Neural crest cell (in vitro differentiated cells): ENCODE data around the gene SUV39H1. TPM values are rescaled to one million over a fixed set of nuclear protein-coding genes. Genes with fewer than 3 reads are reported as not detected.

Experiments
- DNase-seq: peaks from one replicate; pipeline ENCODE4 v3.0.0; 2021; ENCODE audit warnings: low read depth, mixed read lengths, low spot score
- H3K27ac Mint-ChIP-seq: one replicate; pipeline ENCODE4 v1.8.0; 2021; ENCODE audit warnings: mild to moderate bottlenecking, mixed read lengths; ENCODE audit not compliant: unreplicated experiment
- H3K27me3 Mint-ChIP-seq: 2 replicates; pipeline ENCODE4 v1.8.0; 2021; ENCODE audit warnings: low read depth, mild to moderate bottlenecking, mixed read lengths
- H3K36me3 Mint-ChIP-seq: 2 replicates; pipeline ENCODE4 v1.8.0; 2021; ENCODE audit warnings: low read depth, mild to moderate bottlenecking, mixed read lengths
- H3K4me1 Mint-ChIP-seq: 2 replicates; pipeline ENCODE4 v1.8.0; 2021; ENCODE audit warnings: mixed read lengths
- H3K4me3 Mint-ChIP-seq: one replicate; pipeline ENCODE4 v1.8.0; 2021; ENCODE audit warnings: mild to moderate bottlenecking, mixed read lengths
- H3K9me3 Mint-ChIP-seq: 2 replicates; pipeline ENCODE4 v1.8.0; 2021; ENCODE audit warnings: mixed read lengths
- total RNA-seq: library from RNA; stranded (reverse); gene quantifications from 2 replicates; pipeline ENCODE4 v1.2.1, GENCODE V29; 2021
- TF ChIP-seq, protein P1 (sequence below): fragments of 200-600 bp; sonication (generic); conservative IDR thresholded peaks from 2 replicates; pipeline ENCODE4 v1.5.0; 2021; ENCODE audit warnings: antibody characterized with exemption, mild to moderate bottlenecking

Gene SUV39H1
- total RNA-seq, 1 donor from 2014 or later = 20.8 TPM

DNA sequence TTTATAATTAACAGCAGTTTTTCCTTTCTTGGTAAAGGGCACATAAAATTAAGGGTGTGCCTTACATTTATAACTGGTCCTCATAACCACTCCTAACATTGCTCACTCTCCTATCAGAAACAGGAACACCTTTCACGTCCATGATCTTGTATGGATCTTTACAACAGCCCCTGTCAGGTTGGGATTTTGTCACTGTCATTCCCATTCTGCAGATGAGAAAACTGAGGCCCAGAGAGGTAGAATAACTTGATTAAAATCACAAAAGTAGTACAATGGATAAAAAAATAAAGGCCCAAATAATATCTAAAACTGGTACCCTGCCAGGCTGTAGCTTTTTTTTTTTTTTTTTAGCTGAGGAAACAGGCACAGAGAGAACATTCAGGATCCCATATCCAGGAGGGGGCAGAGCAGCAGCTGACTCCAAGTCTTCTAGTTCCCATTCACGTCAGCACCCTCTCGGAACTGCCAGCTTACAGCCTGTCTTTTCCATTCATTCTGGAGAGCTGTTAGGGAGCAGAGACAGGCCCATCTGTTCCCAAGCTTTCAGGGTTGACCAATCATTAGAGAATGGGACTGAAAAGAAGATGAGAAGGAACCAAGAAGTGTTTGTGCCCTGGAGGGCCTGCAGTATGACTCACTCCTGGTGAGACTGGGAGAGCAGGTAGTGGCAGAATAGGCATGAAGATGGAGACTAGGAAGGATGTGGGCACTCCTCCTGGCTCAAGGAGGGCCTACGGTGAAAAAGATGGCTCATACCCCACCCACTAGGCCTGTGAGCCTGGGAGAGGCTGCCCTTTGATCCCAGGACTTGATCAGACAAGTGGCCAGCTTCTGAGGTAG lies 7.3 kb downstream of the SUV39H1 start:
- peaks cover 15% of the 10 kb centered on the region for H3K36me3 Mint-ChIP-seq
- no peaks in the 10 kb centered on the region for H3K9me3 Mint-ChIP-seq
- no peak overlapping the region for H3K4me3 Mint-ChIP-seq
- H3K4me1 Mint-ChIP-seq = peaks cover 7% of the 10 kb centered on the region
- TF ChIP-seq, protein P1, sequence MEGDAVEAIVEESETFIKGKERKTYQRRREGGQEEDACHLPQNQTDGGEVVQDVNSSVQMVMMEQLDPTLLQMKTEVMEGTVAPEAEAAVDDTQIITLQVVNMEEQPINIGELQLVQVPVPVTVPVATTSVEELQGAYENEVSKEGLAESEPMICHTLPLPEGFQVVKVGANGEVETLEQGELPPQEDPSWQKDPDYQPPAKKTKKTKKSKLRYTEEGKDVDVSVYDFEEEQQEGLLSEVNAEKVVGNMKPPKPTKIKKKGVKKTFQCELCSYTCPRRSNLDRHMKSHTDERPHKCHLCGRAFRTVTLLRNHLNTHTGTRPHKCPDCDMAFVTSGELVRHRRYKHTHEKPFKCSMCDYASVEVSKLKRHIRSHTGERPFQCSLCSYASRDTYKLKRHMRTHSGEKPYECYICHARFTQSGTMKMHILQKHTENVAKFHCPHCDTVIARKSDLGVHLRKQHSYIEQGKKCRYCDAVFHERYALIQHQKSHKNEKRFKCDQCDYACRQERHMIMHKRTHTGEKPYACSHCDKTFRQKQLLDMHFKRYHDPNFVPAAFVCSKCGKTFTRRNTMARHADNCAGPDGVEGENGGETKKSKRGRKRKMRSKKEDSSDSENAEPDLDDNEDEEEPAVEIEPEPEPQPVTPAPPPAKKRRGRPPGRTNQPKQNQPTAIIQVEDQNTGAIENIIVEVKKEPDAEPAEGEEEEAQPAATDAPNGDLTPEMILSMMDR = no peak
- no peaks in the 10 kb centered on the region for H3K27me3 Mint-ChIP-seq
- H3K27ac Mint-ChIP-seq = no peak overlapping the region
- DNase-seq = no peak

DNA sequence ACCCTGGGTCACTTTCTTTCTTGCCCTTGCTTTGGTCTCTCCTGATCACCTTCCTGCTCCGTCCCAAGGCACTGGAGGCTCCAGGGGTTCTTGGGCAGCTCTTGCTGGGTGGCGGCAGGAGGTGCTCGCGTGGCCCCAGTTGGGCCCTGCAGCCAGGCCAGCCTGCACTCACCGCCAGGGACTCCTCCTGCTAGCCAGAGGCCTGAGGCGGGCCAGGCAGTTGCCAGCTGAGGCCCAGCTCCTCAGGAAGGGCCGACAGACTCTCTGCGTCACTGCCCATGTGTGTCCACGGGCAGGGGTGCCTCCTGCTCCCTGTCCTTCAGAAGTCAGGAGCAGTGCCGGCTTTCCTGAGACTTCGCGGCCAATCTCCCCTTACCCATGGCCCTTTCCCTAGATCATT lies 9.3 kb downstream of the SUV39H1 start:
- Mint-ChIP-seq H3K27me3 (no peaks in the 10 kb centered on the region), H3K36me3 (peaks cover 10% of the 10 kb centered on the region), H3K27ac (no peak overlapping the region), H3K9me3 (peaks cover 2% of the 10 kb centered on the region), H3K4me1 (no peaks in the 10 kb centered on the region), H3K4me3 (no peak overlapping the region)
- DNase-seq = no peak
- TF ChIP-seq, protein P1 = no peak

DNA sequence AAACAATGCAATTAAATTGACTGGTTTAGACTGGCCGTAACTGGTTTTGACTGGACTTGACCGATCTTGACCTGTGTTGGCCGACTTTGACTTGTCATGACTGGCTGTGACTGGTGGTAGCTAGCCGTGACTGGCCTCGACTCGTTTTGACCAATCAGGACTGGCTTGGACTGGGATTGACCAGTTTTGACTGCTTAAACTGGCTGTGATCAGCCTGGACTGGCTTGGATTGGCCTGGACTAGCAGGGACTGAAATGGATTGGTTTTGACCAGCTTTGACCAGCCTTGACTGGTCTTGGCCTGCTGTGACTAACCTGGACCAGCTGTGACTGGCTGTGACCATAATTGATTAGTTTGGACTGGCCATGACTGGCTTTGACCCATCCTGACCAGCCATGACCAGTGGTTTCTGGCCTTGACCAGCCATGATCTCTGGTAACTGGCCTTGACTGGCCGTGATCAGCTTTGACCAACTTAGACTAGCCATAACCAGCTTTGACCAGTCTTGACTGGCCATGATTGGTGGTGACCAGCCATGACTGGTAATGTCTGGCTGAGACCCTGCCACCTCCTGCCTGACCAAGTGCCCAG lies 13.1 kb downstream of the SUV39H1 start:
- H3K27ac Mint-ChIP-seq = no peak overlapping the region
- no peak for DNase-seq
- H3K36me3 Mint-ChIP-seq = peaks cover 3% of the 10 kb centered on the region
- no peaks in the 10 kb centered on the region for H3K27me3 Mint-ChIP-seq
- no peaks in the 10 kb centered on the region for H3K4me1 Mint-ChIP-seq
- TF ChIP-seq, protein P1 = no peak
- no peak overlapping the region for H3K4me3 Mint-ChIP-seq
- H3K9me3 Mint-ChIP-seq = peaks cover 3% of the 10 kb centered on the region

DNA sequence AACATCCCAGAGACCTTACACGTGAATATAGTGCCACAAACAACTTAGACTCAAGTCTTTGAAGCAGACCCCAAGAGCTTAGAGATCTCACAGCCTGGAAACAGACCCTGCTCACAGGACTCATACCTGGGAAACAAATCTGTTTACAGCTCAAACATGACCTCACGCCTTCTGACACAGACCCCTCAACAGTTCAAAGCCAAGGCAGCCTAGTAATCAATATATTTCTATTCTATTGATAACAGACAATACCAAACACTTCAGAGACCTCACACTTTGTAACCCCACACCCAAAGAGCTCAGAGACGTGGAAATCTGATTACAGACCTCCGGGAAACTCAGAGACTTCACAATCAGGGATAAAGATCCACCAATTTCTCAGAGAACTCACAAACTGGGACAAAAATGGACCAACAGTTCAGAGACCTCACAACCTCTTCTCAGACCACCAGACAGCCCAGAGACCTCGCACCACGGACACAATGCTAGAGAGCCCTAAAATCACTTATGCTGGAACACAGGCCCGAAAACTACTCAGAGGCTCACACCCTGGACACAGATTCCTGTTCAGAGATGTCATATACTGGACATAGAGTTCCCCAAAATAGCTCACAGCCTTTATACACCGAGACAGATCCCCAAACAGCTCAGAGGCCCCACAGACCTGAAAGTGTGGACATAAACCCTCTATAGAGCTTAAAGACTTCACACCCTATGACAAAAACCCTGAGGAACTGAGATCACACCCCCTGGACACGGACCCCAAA lies 14.8 kb downstream of the SUV39H1 start:
- Mint-ChIP-seq H3K27me3 (no peaks in the 10 kb centered on the region), H3K36me3 (peaks cover 3% of the 10 kb centered on the region), H3K4me3 (no peak overlapping the region), H3K9me3 (peaks cover 3% of the 10 kb centered on the region), H3K4me1 (no peaks in the 10 kb centered on the region), H3K27ac (peak overlapping the region; percentile 79)
- TF ChIP-seq, protein P1 = no peak
- no peak for DNase-seq

DNA sequence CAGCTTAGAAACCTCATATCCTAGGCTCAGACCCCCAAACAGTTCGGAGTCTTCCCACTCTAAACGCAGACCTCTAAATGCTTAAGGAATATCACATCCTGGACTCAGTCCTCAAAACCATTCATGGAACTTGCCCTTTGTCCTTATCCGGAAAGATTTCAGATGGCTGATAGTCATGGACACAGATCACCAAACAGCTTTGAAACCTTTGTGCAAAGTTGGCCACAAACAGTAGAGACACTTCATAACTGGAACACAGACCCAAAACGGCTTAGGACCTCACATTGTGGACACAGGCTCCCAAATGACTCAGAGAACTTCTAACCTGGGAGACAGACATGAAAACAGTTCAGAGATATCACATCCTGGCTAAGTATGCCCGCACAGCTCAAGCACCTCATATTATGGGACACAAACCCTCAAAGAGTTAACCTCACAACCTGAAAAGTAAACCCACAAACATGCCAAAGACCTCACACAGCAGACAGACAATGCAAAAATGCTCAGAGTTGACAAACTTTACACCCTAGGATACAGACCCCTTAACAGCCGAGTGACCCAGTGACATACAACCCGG lies 15.5 kb downstream of the SUV39H1 start:
- H3K4me3 Mint-ChIP-seq = no peak overlapping the region
- peaks cover 3% of the 10 kb centered on the region for H3K36me3 Mint-ChIP-seq
- no peaks in the 10 kb centered on the region for H3K27me3 Mint-ChIP-seq
- TF ChIP-seq, protein P1 = no peak
- H3K9me3 Mint-ChIP-seq = peaks cover 4% of the 10 kb centered on the region
- H3K27ac Mint-ChIP-seq = no peak overlapping the region
- DNase-seq = no peak
- H3K4me1 Mint-ChIP-seq = no peaks in the 10 kb centered on the region
